ENCODE measurements around the gene MUC6. TPM values are rescaled to one million over a fixed set of nuclear protein-coding genes. Genes with fewer than 3 reads are reported as not detected.

MUC6 gene
- total and polyA plus RNA-seq, 9 of the 15 experiments (the other 6 are each of a cell fraction or from before 2014, with no cell fraction given): not detected

DNA sequence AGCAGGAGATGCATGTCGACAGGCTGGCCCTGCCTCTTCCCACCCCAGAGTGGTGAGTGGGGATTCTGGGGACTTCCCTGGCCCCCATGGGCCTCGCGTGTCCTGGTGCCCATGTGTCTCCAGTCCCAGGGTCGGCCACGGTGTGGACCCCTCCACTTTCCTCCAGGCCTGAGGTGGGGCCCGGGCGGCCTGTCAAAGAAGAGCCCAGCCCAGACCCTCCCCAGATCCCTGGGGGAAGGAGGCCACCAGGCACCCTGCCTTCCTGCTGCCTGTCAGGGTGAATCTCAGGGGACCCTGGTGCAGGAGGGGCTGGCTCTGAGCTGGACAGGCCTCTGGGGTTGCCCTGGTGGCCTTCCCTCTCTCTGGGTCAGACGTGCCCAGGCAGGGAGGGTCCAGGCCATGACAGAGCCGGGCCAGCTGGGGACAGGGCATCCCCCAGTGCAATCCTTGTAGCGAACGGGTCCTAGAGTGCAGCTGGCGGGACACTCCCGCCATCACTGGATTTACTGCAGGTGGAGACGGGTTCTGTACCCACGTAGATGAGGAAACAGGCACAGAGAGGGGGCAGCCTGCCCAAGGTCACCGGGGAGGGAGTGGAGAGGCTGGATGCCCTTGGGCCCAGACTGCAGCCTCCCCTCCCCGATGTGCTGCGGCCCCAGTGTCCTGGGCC is 13.5 kb upstream of the MUC6 start:
- in situ Hi-C loops (cut with MboI): no loop called here
- Histone ChIP-seq H3K27ac (ENCODE audit: extremely low read depth, low read depth, low read length) (no peak overlapping the region), H3K4me1 (replicated peaks in 1 of 2; ENCODE audit: control insufficient read depth in 2 of 2, insufficient read depth in 2 of 2, low read length in 2 of 2) (peaks cover 0 to 47% of the 10 kb centered on the region in 2 experiments; a peak in 3 of 5 replicates), H3K27me3 (ENCODE audit: control insufficient read depth in 2 of 2, insufficient read depth in 2 of 2, low read length in 2 of 2) (peaks cover 32 to 84% of the 10 kb centered on the region in 2 experiments), H3K36me3 (ENCODE audit: control insufficient read depth, insufficient read depth, low read length) (no peaks in the 10 kb centered on the region), H3K79me2 (ENCODE audit: control insufficient read depth, insufficient read depth, low read length) (no peaks in the 10 kb centered on the region), H2AFZ (ENCODE audit: low read depth, low read length) (no peak overlapping the region), H3K4me3 (no peak overlapping the region), H3K4me2 (ENCODE audit: insufficient read depth, low read length) (no peak overlapping the region), H3K9me1 (ENCODE audit: control insufficient read depth, insufficient read depth, low read length) (no peaks in the 10 kb centered on the region), H4K20me1 (replicated peaks; ENCODE audit: control insufficient read depth, insufficient read depth, low read length) (peaks cover 17% of the 10 kb centered on the region; the same call in 1 of the 2 replicates), H3K9me3 (replicated peaks; ENCODE audit: control insufficient read depth, insufficient read depth, low read depth, low read length) (no peaks in the 10 kb centered on the region), H3K9ac (ENCODE audit: insufficient read depth in 1 of 2, low read depth in 2 of 2, low read length in 2 of 2) (peak overlapping the region in 1 of 2 experiments; percentile 26; a peak in 1 of 4 replicates)
- no peak for DNase-seq (ENCODE audit: extremely low read depth in 1 of 4, low spot score in 3 of 4)
- FAIRE-seq: no peak
- WGBS (ENCODE audit: insufficient coverage, low coverage, missing lambda C conversion rate): 7% methylated on average over 11 of the region's 18 CpGs
- intact Hi-C loops (cut with micrococcal nuclease): loop anchor here (5.0 kb wide), 2 partner anchors 143 to 203 kb away; no protein-coding TSS in a partner anchor
- CTCF ChIA-PET (ENCODE audit: low intra/inter-chr PET ratio): interaction anchor here (1.0 kb wide), 1 partner anchor 202 kb away, joined by 4 read pairs; no protein-coding TSS in a partner anchor
- BruUV-seq (replicated peaks): no TSS peak
- POLR2A ChIA-PET: no interaction called here
- ATAC-seq: no peak
- TF ChIP-seq ZBTB7A (IDR thresholded peaks at IDR 0.05; ENCODE audit: borderline replicate concordance, control insufficient read depth, low read depth, low read length): no peak
- no peak for TF ChIP-seq ZNF274 (IDR thresholded peaks at IDR 0.05; ENCODE audit: borderline replicate concordance, low read depth, low read length)
- TF ChIP-seq CHD2 (IDR thresholded peaks at IDR 0.05; ENCODE audit: low read depth, low read length): no peak
- TF ChIP-seq DNMT1 (IDR thresholded peaks at IDR 0.05): no peak
- no peak for TF ChIP-seq HOXB6 (CRISPR knock-in tag; IDR thresholded peaks at IDR 0.05; ENCODE audit: borderline replicate concordance)
- TF ChIP-seq, protein P1, sequence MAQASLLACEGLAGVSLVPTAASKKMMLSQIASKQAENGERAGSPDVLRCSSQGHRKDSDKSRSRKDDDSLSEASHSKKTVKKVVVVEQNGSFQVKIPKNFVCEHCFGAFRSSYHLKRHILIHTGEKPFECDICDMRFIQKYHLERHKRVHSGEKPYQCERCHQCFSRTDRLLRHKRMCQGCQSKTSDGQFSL (CRISPR knock-in tag; IDR thresholded peaks at IDR 0.05): no peak
- TF ChIP-seq, protein P1 (tag; IDR thresholded peaks at IDR 0.05): no peak
- TF ChIP-seq CEBPB (tag; IDR thresholded peaks at IDR 0.05): no peak
- TF ChIP-seq ESRRB (CRISPR knock-in tag; IDR thresholded peaks at IDR 0.05; ENCODE audit: borderline replicate concordance): no peak
- no peak for TF ChIP-seq ZNF444 (CRISPR knock-in tag; IDR thresholded peaks at IDR 0.05)
- no peak for TF ChIP-seq FOXJ2 (tag; IDR thresholded peaks at IDR 0.05)
- TF ChIP-seq ZNF76 (CRISPR knock-in tag; IDR thresholded peaks at IDR 0.05; ENCODE audit: borderline replicate concordance): no peak
- TF ChIP-seq SMARCE1 (IDR thresholded peaks at IDR 0.05): no peak
- no peak for TF ChIP-seq ZNF124 (CRISPR knock-in tag; IDR thresholded peaks at IDR 0.05)
- no peak for TF ChIP-seq ZNF764 (CRISPR knock-in tag; IDR thresholded peaks at IDR 0.05; ENCODE audit: low read depth)
- no peak for TF ChIP-seq TARDBP (IDR thresholded peaks at IDR 0.05)
- TF ChIP-seq ETV1 (tag; conservative IDR thresholded peaks at IDR 0.05; ENCODE audit: low read depth): no peak

Data from K562 (cell line).